Panc1 (cell line): ENCODE measurements around the gene RHOU. TPM values are rescaled to one million over a fixed set of nuclear protein-coding genes. Genes with fewer than 3 reads are reported as not detected.

Source experiments
- ATAC-seq: fragments of 200-7000 bp; cut with Tn5 transposase; 2 replicates; pipeline ENCODE4 v1.9.1; 2020; ENCODE audit warnings: mild to moderate bottlenecking, moderate library complexity
- BruUV-seq: library from RNA; stranded (reverse); fragments of 400-500 nt; replicated peaks from 2 replicates; lab custom pipeline; 2021; lab: Mats Ljungman, UMichigan
- CTCF ChIA-PET: fragments of 300-600 bp; sonication (Branson Sonifier 250); formaldehyde crosslinking; loops from one replicate; lab custom pipeline; 2022; ENCODE audit warnings: antibody characterized with exemption; lab: Charles Lee
- POLR2A ChIA-PET: fragments of 300-600 bp; sonication (Branson Sonifier 250); formaldehyde crosslinking; loops from one replicate; lab custom pipeline; 2022; ENCODE audit warnings: antibody characterized with exemption; lab: Charles Lee
- DNase-seq: peaks from one replicate; pipeline ENCODE4 v3.0.0-alpha.2; 2010; ENCODE audit warnings: low read depth, low spot score
- H3K27ac ChIP-seq: 2 replicates; pipeline ENCODE4 v1.5.1; 2011; ENCODE audit warnings: mild to moderate bottlenecking, low read length, inconsistent platforms
- H3K27me3 ChIP-seq: fragments of 200-500 bp; sonication (Bioruptor generic); 2 replicates; pipeline ENCODE4 v1.6.0; 2014; ENCODE audit warnings: low read length, inconsistent platforms; ENCODE audit not compliant: control insufficient read depth, insufficient read depth
- H3K36me3 ChIP-seq: fragments of 200-500 bp; sonication (Bioruptor generic); 2 replicates; pipeline ENCODE4 v1.5.1; 2014; ENCODE audit warnings: inconsistent platforms, mild to moderate bottlenecking, low read length, moderate library complexity; ENCODE audit not compliant: control insufficient read depth, insufficient read depth
- H3K4me1 ChIP-seq: 2 replicates; pipeline ENCODE4 v1.5.1; 2011; ENCODE audit warnings: inconsistent platforms, mild to moderate bottlenecking, low read length, moderate library complexity; ENCODE audit not compliant: control insufficient read depth, insufficient read depth
- H3K4me3 ChIP-seq, 2 experiments: 2 replicates each; pipeline ENCODE4 v1.5.1; 2011 to 2012; ENCODE audit warnings: low read depth in 2 of 2, low read length in 2 of 2, mild to moderate bottlenecking in 2 of 2, inconsistent platforms in 1 of 2, moderate library complexity in 1 of 2
- H3K9me3 ChIP-seq: fragments of 200-500 bp; sonication (Bioruptor generic); 2 replicates; pipeline ENCODE4 v1.5.1; 2014; ENCODE audit warnings: low read depth, mild to moderate bottlenecking, inconsistent platforms, low read length, moderate library complexity; ENCODE audit not compliant: control insufficient read depth, insufficient read depth
- CTCF ChIP-seq: fragments of 450-650 bp; IDR thresholded peaks from 2 replicates; pipeline ENCODE4 v1.5.1; 2017; ENCODE audit warnings: mild to moderate bottlenecking
- POLR2AphosphoS5 ChIP-seq: IDR thresholded peaks from 2 replicates; pipeline ENCODE4 v1.6.1; 2012; ENCODE audit warnings: mild to moderate bottlenecking, low read depth, low read length, moderate library complexity
- SIN3A ChIP-seq: IDR thresholded peaks from 2 replicates; pipeline ENCODE4 v1.6.1; 2012; ENCODE audit warnings: low read depth, mild to moderate bottlenecking, low read length, moderate library complexity, borderline replicate concordance; ENCODE audit not compliant: insufficient read depth
- TCF7L2 ChIP-seq: IDR thresholded peaks from 2 replicates; pipeline ENCODE4 v1.6.1; 2011; ENCODE audit warnings: mild to moderate bottlenecking, low read depth, low read length, inconsistent platforms
- in situ Hi-C: cut with HindIII; loops from 2 replicates; pipeline ENCODE4 v1.10.0; 2016; ENCODE audit warnings: low sequenced_read_pairs, low pct_unique_long_range_greater_than_20kb
- intact Hi-C: fragments of 100-400 bp; cut with micrococcal nuclease; formaldehyde crosslinking; loops from one replicate; pipeline ENCODE4 v1.10.0; 2022; ENCODE audit not compliant: unreplicated experiment
- total RNA-seq: library from RNA; stranded (reverse); gene quantifications from one replicate; pipeline ENCODE4 v1.2.1, GENCODE V29; 2021; ENCODE audit not compliant: unreplicated experiment
- TF ChIP-seq, protein P1 (sequence below), 2 experiments: IDR thresholded peaks; 2 replicates each; pipeline ENCODE4 v1.6.1; 2011 to 2012; ENCODE audit warnings: low read depth in 2 of 2, control low read depth in 1 of 2, low read length in 1 of 2, mild to moderate bottlenecking in 1 of 2, moderate library complexity in 1 of 2; ENCODE audit not compliant: insufficient read depth in 1 of 2

Gene RHOU
- total RNA-seq, 1 experiment from 2014 or later: 9.2 TPM

GRCh38 chr1:228740543-228741317 is 5.5 kb downstream of the RHOU start:
- ChIA-PET POLR2A (no interaction called here), CTCF (no interaction called here)
- Histone ChIP-seq H3K36me3 (no peaks in the 10 kb centered on the region), H3K4me1 (no peaks in the 10 kb centered on the region; the same call in 1 of the 2 replicates), H3K27ac (no peak overlapping the region), H3K9me3 (no peaks in the 10 kb centered on the region), H3K4me3 (no peak overlapping the region), H3K27me3 (no peaks in the 10 kb centered on the region)
- no peak for TF ChIP-seq SIN3A
- TF ChIP-seq, protein P1, sequence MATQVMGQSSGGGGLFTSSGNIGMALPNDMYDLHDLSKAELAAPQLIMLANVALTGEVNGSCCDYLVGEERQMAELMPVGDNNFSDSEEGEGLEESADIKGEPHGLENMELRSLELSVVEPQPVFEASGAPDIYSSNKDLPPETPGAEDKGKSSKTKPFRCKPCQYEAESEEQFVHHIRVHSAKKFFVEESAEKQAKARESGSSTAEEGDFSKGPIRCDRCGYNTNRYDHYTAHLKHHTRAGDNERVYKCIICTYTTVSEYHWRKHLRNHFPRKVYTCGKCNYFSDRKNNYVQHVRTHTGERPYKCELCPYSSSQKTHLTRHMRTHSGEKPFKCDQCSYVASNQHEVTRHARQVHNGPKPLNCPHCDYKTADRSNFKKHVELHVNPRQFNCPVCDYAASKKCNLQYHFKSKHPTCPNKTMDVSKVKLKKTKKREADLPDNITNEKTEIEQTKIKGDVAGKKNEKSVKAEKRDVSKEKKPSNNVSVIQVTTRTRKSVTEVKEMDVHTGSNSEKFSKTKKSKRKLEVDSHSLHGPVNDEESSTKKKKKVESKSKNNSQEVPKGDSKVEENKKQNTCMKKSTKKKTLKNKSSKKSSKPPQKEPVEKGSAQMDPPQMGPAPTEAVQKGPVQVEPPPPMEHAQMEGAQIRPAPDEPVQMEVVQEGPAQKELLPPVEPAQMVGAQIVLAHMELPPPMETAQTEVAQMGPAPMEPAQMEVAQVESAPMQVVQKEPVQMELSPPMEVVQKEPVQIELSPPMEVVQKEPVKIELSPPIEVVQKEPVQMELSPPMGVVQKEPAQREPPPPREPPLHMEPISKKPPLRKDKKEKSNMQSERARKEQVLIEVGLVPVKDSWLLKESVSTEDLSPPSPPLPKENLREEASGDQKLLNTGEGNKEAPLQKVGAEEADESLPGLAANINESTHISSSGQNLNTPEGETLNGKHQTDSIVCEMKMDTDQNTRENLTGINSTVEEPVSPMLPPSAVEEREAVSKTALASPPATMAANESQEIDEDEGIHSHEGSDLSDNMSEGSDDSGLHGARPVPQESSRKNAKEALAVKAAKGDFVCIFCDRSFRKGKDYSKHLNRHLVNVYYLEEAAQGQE (IDR thresholded peaks at IDR 0.05; ENCODE audit: insufficient read depth in 1 of 2, low read depth in 2 of 2, low read length in 1 of 2): no peak
- no peak for TF ChIP-seq TCF7L2
- no peak for TF ChIP-seq CTCF
- DNase-seq (no peak), ATAC-seq (no peak)
- intact Hi-C loops (no loop called here), in situ Hi-C loops (no loop called here)
- BruUV-seq: no TSS peak

GRCh38 chr1:228742281-228742860 is 7.1 kb downstream of the RHOU start:
- no TSS peak for BruUV-seq
- in situ Hi-C loops: no loop called here
- no peaks in the 10 kb centered on the region for H3K36me3 ChIP-seq

More at GRCh38 chr1:228742281-228742860, 7.1 kb downstream of the RHOU start:
- TF ChIP-seq SIN3A (no peak), TCF7L2 (no peak), CTCF (no peak), POLR2AphosphoS5 (no peak)
- TF ChIP-seq, protein P1 (IDR thresholded peaks at IDR 0.05; ENCODE audit: insufficient read depth in 1 of 2, low read depth in 2 of 2, low read length in 1 of 2): no peak
- CTCF ChIA-PET: no interaction called here
- Histone ChIP-seq H3K4me3 (no peak overlapping the region), H3K4me1 (no peaks in the 10 kb centered on the region; the same call in 1 of the 2 replicates), H3K27me3 (no peaks in the 10 kb centered on the region), H3K27ac (no peak overlapping the region), H3K9me3 (no peaks in the 10 kb centered on the region)
- POLR2A ChIA-PET: no interaction called here
- ATAC-seq (no peak), DNase-seq (no peak)
- intact Hi-C loops: no loop called here
